ENCODE data around the gene CSTB.

Gene CSTB

GRCh38 chr21:43748622-43749021, 27.5 kb downstream of the CSTB start:
- Histone ChIP-seq H3K4me3 (no peak overlapping the region), H3K27ac (no peak overlapping the region), H3K9me3 (ENCODE audit: low read depth, low read length) (no peaks in the 10 kb centered on the region), H3K9ac (ENCODE audit: insufficient read length) (no peak overlapping the region), H3K36me3 (ENCODE audit: insufficient read depth, low read length) (no peaks in the 10 kb centered on the region)
- no peak for DNase-seq (ENCODE audit: low read depth, low spot score)
- no peak for TF ChIP-seq POLR2AphosphoS5 (IDR thresholded peaks at IDR 0.05; ENCODE audit: borderline replicate concordance, low read depth, low read length)
- TF ChIP-seq FOXP2 (optimal IDR thresholded peaks at IDR 0.05; ENCODE audit: control extremely low read depth, extremely low read length, insufficient read depth) = no peak
- TF ChIP-seq EZH2 (IDR thresholded peaks at IDR 0.05) = no peak

DNA sequence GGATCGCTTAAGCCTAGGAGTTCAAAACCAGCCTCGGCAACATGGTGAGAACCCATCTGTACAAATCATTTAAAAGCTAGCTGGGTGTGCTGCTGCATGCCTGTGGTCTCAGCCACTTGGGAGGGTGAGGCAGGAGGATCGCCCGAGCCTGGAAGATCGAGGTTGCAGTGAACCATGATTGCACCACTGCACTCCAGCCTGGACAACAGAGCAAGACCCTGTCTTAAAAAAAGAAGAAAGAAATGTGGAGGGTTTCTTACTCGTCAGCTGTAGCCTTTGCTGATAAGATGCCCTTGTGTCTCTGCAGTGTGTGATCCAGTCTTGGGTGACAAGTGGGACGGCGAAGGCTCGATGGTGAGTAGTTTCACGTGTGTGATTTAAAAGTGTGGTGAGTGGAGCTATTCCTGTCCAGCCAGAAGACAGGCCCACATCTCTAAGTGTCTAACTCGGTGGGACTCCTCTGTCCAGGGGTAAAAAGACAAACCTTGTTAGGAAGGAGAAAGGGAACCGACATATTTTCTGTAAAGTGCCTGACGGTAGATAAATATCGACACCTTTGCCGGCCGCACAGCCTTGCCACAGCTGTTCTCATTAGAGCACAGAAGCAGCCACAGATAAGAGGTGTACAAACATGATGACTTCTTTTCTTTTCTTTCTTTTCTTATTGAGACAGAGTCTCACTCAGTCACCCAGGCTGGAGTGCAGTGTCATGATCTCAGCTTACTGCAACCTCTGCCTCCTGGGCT, 30.2 kb downstream of the CSTB start:
- Histone ChIP-seq H3K4me3 (no peak overlapping the region), H3K9me3 (ENCODE audit: low read depth, low read length) (no peaks in the 10 kb centered on the region), H3K27ac (no peak overlapping the region), H3K36me3 (ENCODE audit: insufficient read depth, low read length) (no peaks in the 10 kb centered on the region), H3K9ac (ENCODE audit: insufficient read length) (no peak overlapping the region)
- DNase-seq (ENCODE audit: low read depth, low spot score) = no peak
- TF ChIP-seq FOXP2 (optimal IDR thresholded peaks at IDR 0.05; ENCODE audit: control extremely low read depth, extremely low read length, insufficient read depth) (no peak), POLR2AphosphoS5 (IDR thresholded peaks at IDR 0.05; ENCODE audit: borderline replicate concordance, low read depth, low read length) (no peak), EZH2 (IDR thresholded peaks at IDR 0.05) (no peak)

DNA sequence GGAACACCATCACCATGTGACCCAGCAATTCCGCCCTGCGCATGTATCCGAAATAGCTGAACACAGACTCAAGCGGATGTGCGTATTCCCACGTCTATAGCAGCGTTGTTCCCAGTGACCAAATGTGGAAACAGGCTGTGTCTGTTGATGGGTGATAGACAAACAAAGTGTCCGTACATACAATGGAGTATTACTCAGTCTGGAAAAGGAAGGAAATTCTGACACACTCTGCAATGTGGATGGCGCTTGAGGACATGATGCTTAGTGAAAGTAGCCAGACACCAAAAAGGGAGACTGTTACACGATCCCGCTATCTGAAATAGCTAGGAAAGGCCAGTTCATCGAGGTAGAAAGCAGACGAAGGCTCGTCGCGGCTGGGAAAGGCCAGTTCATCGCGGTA, 31.4 kb downstream of the CSTB start:
- Histone ChIP-seq H3K36me3 (ENCODE audit: insufficient read depth, low read length) (no peaks in the 10 kb centered on the region), H3K4me3 (no peak overlapping the region), H3K9ac (ENCODE audit: insufficient read length) (no peak overlapping the region), H3K9me3 (ENCODE audit: low read depth, low read length) (no peaks in the 10 kb centered on the region), H3K27ac (no peak overlapping the region)
- no peak for DNase-seq (ENCODE audit: low read depth, low spot score)
- TF ChIP-seq FOXP2 (optimal IDR thresholded peaks at IDR 0.05; ENCODE audit: control extremely low read depth, extremely low read length, insufficient read depth) (no peak), EZH2 (IDR thresholded peaks at IDR 0.05) (no peak)

DNA sequence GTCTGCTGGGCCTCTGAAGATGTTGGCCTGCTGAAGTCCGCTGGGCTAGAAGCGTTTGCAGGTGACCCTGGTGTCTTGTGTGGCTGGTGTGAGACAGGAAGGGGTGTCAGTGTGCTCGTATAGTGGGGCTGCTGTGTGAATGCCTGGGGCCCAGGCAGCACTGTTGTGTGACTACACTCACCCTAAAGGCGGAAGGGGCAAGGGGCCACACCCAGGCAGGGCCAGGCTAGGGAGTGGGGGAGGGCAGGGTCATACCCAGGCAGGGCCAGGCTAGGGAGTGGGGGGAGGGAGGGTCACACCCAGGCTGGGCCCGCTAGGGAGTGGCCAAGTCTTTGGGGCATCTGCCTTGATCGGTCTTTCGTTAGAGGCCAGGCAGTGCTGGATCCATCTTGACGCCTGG, 32.2 kb downstream of the CSTB start:
- H3K36me3 ChIP-seq (ENCODE audit: insufficient read depth, low read length) = no peaks in the 10 kb centered on the region
- H3K9me3 ChIP-seq (ENCODE audit: low read depth, low read length) = no peaks in the 10 kb centered on the region
- no peak overlapping the region for H3K9ac ChIP-seq (ENCODE audit: insufficient read length)
- no peak overlapping the region for H3K4me3 ChIP-seq
- no peak for DNase-seq (ENCODE audit: low read depth, low spot score)
- TF ChIP-seq FOXP2 (optimal IDR thresholded peaks at IDR 0.05; ENCODE audit: control extremely low read depth, extremely low read length, insufficient read depth) = no peak
- no peak for TF ChIP-seq EZH2 (IDR thresholded peaks at IDR 0.05)
- no peak for TF ChIP-seq POLR2AphosphoS5 (IDR thresholded peaks at IDR 0.05; ENCODE audit: borderline replicate concordance, low read depth, low read length)
- no peak overlapping the region for H3K27ac ChIP-seq

DNA sequence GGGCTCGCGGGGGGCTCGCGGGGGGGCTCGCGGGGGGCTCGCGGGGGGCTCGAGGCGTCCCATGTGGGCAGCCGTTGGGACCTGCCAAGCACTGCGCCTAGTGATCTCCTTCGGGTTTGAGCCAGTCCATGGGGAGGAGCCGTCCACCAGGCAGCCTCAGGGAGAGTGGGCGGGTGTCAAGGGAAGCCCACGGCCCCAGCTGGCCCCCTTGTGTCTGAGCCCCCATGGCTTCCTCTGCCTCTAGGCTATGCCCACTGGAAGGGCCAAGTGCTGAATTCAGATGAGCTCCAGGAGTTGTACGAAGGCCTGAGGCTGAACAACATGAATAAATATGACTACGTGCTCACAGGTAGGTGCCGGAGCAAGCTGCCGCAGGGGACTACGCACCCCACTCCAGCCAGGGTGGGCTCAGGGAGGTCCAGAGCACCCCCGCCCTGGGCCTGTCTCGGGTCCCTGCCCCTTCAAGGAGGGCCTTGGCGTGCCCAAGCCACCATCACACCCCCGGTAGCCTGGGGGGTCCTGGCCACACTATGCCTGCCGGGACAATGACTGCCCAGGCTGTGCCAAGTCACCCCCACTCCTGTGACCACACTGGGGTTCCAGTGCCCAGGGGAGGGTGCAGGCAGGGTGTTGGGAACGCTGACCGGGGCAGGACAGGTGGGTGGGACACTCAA, 34.5 kb downstream of the CSTB start:
- Histone ChIP-seq H3K36me3 (ENCODE audit: insufficient read depth, low read length) (no peaks in the 10 kb centered on the region), H3K9me3 (ENCODE audit: low read depth, low read length) (no peaks in the 10 kb centered on the region), H3K27ac (no peak overlapping the region), H3K9ac (ENCODE audit: insufficient read length) (no peak overlapping the region), H3K4me3 (no peak overlapping the region)
- TF ChIP-seq POLR2AphosphoS5 (IDR thresholded peaks at IDR 0.05; ENCODE audit: borderline replicate concordance, low read depth, low read length) (no peak), EZH2 (IDR thresholded peaks at IDR 0.05) (no peak), FOXP2 (optimal IDR thresholded peaks at IDR 0.05; ENCODE audit: control extremely low read depth, extremely low read length, insufficient read depth) (no peak)
- no peak for DNase-seq (ENCODE audit: low read depth, low spot score)

- Histone ChIP-seq H3K27ac (no peak overlapping the region), H3K4me3 (no peak overlapping the region), H3K9me3 (ENCODE audit: low read depth, low read length) (no peaks in the 10 kb centered on the region), H3K36me3 (ENCODE audit: insufficient read depth, low read length) (no peaks in the 10 kb centered on the region), H3K9ac (ENCODE audit: insufficient read length) (no peak overlapping the region)
- TF ChIP-seq FOXP2 (optimal IDR thresholded peaks at IDR 0.05; ENCODE audit: control extremely low read depth, extremely low read length, insufficient read depth) (no peak), EZH2 (IDR thresholded peaks at IDR 0.05) (no peak), POLR2AphosphoS5 (IDR thresholded peaks at IDR 0.05; ENCODE audit: borderline replicate concordance, low read depth, low read length) (no peak)
- DNase-seq (ENCODE audit: low read depth, low spot score) = no peak
Measured at GRCh38 chr21:43740497-43741156, 35.5 kb downstream of the CSTB start.

GRCh38 chr21:43739621-43740435, 36.3 kb downstream of the CSTB start:
- no peaks in the 10 kb centered on the region for H3K9me3 ChIP-seq (ENCODE audit: low read depth, low read length)
- H3K36me3 ChIP-seq (ENCODE audit: insufficient read depth, low read length) = no peaks in the 10 kb centered on the region
- no peak overlapping the region for H3K9ac ChIP-seq (ENCODE audit: insufficient read length)
- TF ChIP-seq EZH2 (IDR thresholded peaks at IDR 0.05) (no peak), POLR2AphosphoS5 (IDR thresholded peaks at IDR 0.05; ENCODE audit: borderline replicate concordance, low read depth, low read length) (no peak), FOXP2 (optimal IDR thresholded peaks at IDR 0.05; ENCODE audit: control extremely low read depth, extremely low read length, insufficient read depth) (no peak)
- no peak for DNase-seq (ENCODE audit: low read depth, low spot score)
- H3K27ac ChIP-seq = no peak overlapping the region
- no peak overlapping the region for H3K4me3 ChIP-seq
